Measurements from ENCODE around the gene KCND3. TPM values are rescaled to one million over a fixed set of nuclear protein-coding genes. Genes with fewer than 3 reads are reported as not detected.
A peak's percentile ranks its signal among the peaks of the same experiment; 100 is the strongest.
"Not testable (repeated sequence)": the region's sequence is repeated elsewhere in the genome, so short reads cannot be mapped to it uniquely, and the experiment has no call there.

The KCND3 gene
- total RNA-seq, 4 donors from 2014 or later = 6.9 to 11.7 (median 9.5) TPM

DNA sequence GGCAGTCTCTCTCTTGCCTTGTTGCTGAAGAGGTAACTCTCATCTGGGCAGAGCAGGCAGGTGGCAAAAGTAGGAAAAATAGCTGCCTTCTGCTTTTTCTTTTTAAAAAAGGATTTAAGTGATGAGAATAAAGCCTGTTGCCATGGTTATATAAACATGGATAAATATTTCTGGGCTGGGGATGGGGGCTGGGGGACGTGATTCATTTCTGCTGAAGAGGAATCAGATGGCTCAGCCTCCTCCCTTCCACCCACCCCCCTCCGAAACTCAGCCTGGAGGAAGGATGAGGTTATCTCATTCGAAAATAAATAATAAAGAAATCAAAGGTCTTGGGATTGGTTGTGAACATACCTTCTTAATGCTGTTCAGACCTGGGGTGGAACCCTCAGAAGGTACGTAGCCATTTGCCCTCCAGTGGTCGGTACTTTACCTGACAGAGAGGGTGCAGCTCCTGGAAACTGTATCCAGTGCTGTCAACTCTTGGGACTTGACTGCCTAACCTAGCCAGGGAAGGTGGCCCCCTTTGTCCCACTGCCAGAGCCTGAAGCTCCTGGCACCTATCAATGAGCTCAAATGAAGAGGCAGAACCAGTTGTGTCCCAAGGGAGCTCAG, 246.4 kb downstream of the KCND3 start:
- DNase-seq (ENCODE audit: low spot score) (no peak), ATAC-seq (ENCODE audit: low FRiP score) (no peak)
- TF ChIP-seq, protein P1, sequence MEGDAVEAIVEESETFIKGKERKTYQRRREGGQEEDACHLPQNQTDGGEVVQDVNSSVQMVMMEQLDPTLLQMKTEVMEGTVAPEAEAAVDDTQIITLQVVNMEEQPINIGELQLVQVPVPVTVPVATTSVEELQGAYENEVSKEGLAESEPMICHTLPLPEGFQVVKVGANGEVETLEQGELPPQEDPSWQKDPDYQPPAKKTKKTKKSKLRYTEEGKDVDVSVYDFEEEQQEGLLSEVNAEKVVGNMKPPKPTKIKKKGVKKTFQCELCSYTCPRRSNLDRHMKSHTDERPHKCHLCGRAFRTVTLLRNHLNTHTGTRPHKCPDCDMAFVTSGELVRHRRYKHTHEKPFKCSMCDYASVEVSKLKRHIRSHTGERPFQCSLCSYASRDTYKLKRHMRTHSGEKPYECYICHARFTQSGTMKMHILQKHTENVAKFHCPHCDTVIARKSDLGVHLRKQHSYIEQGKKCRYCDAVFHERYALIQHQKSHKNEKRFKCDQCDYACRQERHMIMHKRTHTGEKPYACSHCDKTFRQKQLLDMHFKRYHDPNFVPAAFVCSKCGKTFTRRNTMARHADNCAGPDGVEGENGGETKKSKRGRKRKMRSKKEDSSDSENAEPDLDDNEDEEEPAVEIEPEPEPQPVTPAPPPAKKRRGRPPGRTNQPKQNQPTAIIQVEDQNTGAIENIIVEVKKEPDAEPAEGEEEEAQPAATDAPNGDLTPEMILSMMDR (IDR thresholded peaks at IDR 0.05) = no peak

DNA sequence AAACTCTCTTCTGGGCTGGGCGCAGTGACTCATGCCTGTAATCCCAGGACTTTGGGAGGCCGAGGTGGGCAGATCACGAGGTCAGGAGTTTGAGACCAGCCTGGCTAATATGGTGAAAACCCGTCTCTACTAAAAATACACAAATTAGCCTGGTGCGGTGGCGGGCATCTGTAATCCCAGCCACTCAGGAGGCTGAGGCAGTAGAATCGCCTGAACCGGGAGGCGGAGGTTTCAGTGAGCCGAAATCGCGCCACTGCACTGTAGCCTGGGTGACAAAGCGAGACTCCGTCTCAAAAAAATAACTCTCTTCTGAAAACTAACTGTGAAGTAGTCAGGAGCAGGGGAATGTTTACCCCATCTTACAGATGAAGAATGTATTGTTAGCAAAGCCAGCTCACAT, 247.2 kb downstream of the KCND3 start:
- ATAC-seq (ENCODE audit: low FRiP score); DNase-seq (ENCODE audit: low spot score): not testable (repeated sequence)

DNA sequence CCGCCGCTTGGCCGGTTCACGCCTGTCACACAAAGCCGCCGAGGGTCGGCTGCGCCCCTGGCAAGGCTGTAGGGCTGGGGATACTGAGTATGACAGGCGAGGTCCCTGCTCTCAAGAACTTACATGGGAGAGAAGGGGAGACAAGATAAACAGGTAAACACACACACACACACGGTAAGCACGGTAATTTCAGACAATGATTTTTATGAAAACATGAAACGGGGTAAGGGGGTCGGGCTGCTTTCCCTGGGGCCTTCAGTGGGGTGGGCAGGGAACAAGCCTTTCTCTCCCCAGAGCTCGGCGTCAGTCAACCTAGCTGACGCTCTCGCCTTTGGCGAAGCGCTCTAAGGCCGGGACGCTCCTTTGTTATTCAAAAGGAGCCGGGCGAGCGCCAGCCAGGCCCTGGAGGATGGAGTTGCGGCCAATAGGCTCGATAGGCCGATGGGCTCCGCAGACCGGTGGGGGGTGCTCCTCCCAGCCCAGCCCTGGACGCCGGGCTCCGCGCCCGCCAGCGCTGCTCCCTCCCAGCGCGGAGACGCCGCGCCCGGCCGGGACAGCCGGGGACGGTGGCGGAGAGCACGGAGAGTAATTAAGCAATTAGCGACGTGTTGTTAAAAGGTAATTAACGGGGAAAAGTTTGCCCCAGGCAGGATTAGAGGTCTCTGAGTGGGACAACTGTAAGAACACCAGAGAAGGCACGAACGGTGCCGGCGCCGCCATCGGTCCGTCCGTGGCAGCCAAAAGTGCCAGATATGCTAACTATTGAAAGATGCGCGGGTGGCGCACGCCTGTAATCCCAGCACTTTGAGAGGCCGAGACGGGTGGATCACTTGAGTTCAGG, 249.3 kb downstream of the KCND3 start:
- peak; percentile 46 for ATAC-seq (ENCODE audit: low FRiP score)
- DNase-seq (ENCODE audit: low spot score) = no peak
- TF ChIP-seq, protein P1 (IDR thresholded peaks at IDR 0.05) = no peak

DNA sequence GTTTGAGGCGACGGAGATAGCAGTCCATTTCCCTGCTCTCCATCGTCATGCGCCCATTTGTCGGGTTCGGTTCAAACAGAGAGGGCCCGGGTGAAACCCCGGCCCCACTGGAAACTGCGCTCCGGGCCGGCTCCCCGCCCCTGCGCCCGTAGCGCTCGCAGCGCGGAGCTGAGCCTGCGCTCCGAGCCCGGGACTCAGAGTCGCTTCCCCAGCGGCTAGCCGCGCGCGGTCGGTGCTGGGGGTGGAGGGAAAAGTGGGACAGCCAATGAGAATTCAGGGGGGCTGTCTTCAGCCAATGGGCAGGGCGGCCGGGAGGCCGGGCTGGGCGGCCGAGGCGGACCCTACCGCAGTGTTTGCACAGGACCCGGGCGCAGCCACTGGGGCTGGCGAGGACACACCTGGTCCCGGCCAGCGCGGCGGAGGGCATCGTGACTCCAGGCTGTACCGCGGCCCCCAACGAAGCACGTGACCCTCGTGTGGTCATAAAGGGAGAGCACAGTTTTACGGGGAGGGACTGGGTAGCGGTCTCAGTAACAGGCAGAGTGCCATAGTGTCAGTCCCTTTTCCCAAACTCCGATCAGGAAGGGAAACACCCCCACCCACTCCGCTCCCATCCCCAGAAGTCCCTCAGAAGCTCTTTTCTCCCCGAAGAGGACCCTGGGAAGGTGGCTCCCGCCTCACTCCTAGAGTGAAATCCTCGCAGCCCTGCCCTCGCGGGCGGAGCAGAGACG, 250.1 kb downstream of the KCND3 start, which contains the start of gene INKA2:
INKA2 (minus strand) TSS at position 202 of the 731 bp plus-strand sequence; CDS start at position 49, 153 bp downstream.
- ATAC-seq (ENCODE audit: low FRiP score) = peak; percentile 88
- TF ChIP-seq, protein P1 (IDR thresholded peaks at IDR 0.05) = no peak
- DNase-seq (ENCODE audit: low spot score) = peak; percentile 50

DNA sequence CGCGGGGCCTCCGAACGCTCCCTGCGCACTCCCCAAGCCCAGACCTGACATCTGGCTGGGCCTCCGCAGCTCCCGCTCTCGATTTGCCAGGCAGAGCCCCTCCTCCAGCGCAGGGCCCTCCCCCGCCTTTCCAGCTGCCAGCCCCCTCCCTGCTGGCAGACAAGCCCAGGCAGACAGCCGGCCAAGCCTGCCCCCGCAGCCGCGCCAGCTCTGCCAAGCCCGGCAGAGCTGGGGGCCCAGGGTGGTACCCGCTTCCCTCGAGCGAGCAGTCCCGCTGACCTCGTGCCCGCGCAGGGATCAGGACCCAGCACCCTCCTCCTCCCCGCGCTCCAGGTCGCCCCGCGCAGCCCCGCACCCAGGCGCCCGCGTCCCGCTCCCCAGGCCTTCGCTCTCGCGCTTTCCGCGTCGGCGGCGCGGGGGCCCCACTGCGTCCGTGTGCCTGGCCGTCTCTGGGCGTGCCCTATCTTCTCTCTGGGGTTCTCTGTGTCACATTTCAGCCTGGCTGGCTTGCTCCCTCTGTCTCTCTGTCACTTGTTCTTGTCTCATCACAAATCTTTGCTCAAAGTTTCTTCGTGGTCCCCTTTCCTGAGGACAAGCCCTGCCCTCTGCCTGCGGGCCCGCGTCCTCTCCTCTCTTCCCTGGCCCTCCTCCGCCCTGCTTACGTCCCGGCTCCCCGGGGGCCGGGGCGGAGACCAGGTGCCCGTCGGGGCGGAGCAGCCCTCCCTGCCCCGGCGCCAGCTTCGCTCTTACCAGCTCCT, 250.9 kb downstream of the KCND3 start:
- ATAC-seq (ENCODE audit: low FRiP score) = peak; percentile 70
- TF ChIP-seq, protein P1 (IDR thresholded peaks at IDR 0.05) = no peak
- no peak for DNase-seq (ENCODE audit: low spot score)

DNA sequence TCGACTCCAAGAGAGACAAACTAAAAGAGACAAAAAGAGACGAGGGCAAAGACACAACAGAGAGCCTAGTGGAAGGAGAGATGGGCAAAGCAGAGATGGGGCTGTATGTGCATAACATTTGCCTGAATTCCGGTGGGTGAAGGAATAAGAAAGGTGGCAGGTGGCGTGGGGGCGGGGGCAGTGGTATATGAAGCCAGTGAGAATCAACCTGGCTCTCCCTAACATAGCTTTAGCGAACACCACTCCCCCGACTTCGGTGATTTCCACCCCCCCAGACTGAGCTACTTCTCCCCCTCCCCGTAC, 251.4 kb downstream of the KCND3 start:
- DNase-seq (ENCODE audit: low spot score) (no peak), ATAC-seq (ENCODE audit: low FRiP score) (no peak)
- TF ChIP-seq, protein P1 (IDR thresholded peaks at IDR 0.05) = no peak

Measured in omental fat pad (tissue), 4 donors.